NCI-H345 treated with DMSO at 0.1 percent for 48 hours (cell line): ENCODE measurements around the gene ERCC4.

ENCODE experiments used
- DNase-seq: peaks from one replicate; lab custom pipeline; 2025; ENCODE audit not compliant: unreplicated experiment; lab: John Stamatoyannopoulos, UW

Gene ERCC4

GRCh38 chr16:13945744-13946485 lies 26.0 kb downstream of the ERCC4 start:
- no peak for DNase-seq

GRCh38 chr16:13948086-13948485 lies 28.1 kb downstream of the ERCC4 start:
- no peak for DNase-seq

- DNase-seq = no peak
These were observed 31.0 kb downstream of the ERCC4 start for GRCh38 chr16:13950821-13951547.

DNA sequence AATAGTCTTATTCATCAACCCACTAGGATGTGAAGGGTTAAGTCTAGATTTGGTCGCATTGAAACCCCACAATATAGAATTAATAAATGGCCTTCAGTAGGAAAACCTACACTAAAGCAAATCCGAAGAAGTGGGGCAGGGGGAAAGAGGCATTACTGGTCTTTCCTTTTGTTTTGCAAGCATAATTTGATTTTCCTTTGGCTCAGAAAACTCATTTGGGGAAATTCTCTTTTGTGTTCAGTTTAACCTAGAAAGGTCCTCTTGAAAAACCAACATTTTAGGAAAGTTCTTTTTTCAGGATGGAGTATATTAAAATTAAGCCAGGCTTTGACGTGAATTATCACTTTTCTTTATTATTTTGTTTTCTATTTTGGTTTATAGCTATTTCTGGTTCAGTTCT lies 31.7 kb downstream of the ERCC4 start:
- DNase-seq = no peak

- DNase-seq = no peak
These were observed 33.5 kb downstream of the ERCC4 start for GRCh38 chr16:13953501-13953900.

DNA sequence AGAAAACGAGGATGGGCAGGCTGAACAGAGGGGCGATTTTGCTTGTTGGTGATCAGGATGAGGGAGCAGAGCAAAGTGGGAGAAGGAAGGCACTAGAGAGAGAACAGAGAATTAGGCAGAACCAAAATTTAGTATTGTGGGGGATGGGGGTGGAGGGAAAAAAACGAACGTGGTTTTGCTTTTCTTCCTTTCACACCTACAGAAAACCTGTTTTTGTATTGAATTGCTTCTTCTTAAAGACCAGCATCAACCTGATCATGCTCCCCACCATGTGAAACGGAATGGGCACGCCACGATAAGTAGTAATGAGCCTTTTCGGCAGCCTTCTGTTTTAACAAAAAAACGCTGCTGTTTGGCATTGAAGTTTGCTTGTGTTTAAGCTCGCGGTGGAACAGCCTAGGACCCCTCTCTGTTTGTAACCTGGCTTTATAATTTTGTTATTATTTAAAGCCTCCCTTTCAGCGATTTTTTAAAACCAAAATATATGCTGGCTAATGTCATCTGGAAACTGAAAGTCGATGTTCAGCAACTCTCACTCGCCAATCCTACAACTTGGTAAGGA lies 36.8 kb downstream of the ERCC4 start:
- no peak for DNase-seq

- DNase-seq = no peak
These were observed 37.5 kb downstream of the ERCC4 start for GRCh38 chr16:13957197-13958078.

DNA sequence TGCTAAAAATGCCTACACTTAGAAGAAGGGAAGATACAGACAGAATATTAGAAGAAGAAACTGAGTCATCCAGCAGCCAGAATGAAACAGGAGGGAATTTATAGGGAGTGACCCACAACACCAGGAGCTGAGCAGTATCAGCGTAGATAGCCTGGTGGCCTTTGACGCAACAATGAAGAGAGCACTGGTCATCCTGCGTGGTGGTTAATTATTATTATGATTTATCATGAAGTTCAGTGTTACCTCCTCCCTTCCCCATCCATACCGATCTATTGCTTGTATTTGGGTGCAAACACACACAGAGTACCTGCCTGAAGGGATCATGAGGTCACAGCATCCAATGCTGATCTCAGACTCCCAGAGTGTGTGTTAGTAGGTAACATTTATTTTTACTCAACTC lies 38.5 kb downstream of the ERCC4 start:
- DNase-seq = no peak

GRCh38 chr16:13959626-13960025 lies 39.7 kb downstream of the ERCC4 start:
- DNase-seq = no peak

DNA sequence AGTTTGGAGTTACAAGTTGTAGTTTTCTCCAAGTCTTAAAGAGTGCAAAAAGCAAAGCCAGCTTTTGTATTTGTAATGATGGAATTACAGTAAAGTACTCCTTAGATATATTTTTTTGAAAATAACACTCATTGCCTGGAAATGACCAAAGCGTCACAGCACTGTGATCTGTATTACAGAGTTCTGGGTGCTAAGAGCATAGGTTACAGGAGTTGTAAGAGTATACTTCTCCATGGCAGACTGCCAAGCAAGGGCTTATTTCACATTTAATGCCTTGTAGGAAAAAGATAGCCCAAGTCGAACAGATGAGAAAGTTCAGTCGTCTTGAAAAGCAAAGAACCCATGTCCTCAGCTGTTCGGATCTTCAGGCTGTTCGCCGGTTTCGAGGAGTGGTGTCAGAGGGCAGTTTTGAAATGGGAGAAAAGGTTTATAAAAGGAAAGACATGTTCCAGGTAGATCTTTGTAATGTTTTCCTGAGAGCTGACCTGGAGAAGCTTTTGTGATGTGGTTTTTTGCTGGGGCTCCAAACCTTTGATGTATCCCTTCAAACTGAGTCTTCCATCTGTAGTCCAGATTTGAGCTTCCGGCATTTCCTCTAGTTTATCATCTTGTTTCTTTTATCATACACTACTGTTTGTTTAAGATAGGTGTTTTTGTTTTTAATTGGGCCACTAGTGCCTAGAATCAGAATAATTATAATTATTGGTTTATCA lies 41.3 kb downstream of the ERCC4 start:
- DNase-seq = no peak

DNA sequence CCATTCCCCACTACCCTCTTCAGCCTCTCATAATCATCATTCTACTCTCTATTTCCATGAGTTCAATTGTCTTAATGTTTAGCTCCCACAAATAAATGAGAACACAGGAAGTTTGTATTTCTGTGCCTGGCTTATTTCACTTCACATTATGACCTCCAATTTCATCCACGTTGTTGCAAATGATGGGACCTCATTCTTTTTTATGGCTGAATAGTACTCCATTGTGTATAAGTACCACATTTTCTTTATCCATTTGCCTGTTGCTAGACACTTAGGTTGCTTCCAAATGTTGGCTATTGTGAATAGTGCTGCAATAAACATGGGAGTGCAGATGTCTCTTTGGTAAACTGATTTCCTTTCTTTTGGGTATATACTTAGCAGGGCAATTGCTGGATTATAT lies 42.3 kb downstream of the ERCC4 start:
- DNase-seq = no peak

DNA sequence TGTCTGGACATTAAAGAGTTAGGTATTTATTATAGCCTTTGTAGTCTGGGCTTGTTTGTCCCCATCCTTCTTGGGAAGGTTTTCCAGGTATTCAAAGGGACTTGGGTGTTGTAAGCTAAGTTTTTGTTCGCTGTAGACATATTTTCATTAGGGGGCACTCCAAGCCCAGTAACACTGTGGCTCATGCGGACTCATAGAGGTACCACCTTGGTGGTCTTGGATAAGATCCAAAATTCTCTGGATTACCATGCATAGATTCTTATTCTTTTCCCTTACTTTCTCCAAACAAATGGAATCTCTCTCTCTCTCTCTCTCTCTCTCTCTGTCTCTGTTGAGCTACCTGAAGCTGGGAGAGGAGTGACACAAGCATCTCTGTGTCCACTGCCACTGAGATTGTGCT lies 48.9 kb downstream of the ERCC4 start:
- DNase-seq = no peak

DNA sequence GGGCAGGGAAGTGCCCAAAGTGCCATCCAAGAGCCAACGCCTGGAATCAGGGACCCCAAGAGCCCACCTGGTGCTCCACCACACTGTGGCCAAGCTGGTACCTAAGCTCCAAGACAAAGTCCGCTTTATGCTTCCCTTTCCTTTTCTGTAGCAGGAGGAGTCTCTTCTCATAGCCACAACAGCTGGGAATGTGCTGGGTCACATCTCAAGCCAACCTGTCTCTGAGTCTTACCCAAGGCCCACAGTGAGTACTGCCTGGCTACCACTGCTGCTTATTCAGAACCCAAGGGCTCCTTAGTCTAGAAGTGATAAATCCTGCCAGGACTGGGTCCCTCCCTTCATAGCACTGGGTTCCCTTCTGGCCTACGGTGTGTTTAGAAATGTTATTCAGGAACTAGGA lies 49.8 kb downstream of the ERCC4 start:
- DNase-seq = no peak

DNA sequence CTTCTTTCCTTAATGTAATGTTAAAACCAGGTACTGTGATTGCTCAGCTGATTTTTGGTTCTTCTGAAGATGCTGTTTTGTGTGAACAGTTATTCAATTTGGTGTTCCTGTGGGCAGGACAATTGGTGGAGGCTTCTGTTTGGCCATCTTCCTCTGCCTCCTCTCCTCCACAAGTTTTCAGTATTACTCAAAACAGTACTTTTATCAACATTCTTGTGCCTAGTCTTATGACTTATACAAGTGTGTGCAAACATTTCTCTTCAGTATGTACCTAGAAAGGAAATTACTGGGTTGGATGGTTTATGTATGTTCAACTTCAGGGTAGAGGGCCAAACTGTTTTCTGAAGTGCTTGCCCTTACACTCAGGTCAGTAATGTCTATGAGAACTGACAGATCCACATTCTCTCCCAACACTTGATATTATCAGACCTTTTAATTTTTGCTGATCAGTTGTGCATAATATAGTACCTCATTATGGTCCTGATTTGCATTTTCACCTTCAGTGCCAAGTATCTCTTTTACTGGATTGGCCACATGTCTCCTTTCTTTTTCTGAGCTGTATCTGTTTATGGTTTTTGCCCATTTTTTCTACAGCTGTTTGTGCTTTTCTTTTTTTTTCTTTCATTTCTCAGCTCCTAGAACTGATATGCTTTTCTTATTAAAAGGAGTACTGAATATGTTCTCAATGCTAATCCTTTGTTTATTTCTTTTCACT lies 50.9 kb downstream of the ERCC4 start:
- DNase-seq = no peak

DNA sequence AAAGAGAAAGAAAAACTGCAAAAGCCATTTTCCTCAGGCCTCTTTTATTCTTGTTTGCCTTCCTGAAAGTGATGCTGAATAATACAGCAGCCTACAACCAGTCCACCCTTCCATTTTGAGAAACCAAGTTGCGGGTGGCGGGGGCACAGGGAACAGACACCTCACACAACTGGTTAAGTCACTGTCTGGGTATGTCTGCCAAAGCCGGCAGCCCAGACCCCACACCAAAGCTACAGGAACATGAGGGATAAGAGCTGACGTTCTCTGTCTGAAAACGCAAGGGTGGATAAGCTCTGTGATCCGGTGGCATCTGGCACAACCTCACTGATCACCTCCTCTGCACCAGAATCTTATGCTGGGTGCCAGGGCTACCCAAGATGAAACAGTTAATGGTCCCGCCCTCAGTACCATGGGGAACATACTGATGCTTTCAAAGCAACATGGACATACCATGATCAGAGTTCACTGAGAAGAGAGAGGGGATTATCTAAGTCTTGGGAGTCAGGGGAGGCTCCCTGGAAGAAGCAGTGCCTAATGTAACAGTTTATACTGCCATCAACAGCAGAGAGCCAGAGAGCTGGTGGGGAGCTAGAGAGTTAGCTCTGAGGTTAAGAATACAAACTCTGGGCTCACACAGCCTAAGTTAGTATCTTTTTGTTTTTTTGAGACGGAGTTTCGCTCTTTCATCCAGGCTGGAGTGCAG lies 53.5 kb downstream of the ERCC4 start:
- DNase-seq = no peak

DNA sequence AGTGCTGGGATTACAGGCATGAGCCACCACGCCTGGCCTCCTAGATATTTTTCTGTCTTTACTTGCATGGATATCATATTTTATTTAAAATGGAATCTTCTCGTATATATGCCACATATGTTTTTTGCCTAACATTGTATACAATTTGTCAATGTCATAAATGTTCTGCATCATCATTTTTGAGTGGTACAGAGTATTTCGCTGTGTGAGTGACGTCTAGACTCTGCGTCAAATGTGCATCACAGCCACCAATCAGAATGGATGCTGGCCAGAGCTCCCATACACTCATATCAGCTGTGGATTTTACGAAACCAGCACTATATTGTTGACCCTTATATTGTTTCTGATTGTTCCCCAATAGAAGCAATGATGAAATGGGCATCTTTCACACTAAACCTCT lies 57.2 kb downstream of the ERCC4 start:
- no peak for DNase-seq

- DNase-seq = no peak
These were observed 62.5 kb downstream of the ERCC4 start for GRCh38 chr16:13982451-13982850.

DNA sequence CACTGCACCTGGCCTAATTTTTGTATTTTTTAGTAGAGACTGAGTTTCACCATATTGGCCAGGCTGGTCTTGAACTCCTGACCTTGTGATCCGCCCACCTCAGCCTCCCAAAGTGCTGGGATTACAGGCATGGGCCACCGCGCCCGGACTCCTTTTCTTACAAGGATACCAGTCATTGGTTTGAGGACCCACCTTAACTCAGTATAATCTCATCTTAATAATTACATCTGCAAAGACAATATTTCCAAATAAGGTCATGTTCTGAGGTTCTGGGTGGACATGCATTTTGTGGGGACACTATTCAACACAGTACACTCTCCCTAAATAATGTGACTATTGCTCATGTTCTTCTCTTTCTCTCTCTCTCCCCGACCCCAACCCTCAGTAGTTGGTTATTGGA lies 63.7 kb downstream of the ERCC4 start:
- no peak for DNase-seq

DNA sequence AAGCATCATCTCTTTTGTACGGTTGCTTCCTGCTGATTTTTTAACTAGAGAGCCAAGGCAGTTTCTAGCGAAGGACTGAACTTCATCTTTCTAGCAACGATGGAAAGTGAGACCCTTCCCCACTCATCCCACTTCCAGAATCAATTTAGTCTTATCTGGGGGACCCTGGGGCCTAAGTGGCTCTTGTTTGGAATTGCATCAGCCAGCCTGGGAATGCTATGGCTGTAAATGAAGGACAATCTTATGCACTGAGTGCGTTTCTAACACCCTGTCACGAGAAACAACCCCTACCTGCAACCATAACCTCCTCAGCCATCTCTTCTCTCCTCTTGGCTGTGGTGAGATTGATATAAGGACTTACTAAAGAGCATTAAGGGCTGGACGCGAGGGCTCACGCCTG lies 64.8 kb downstream of the ERCC4 start:
- DNase-seq = no peak

DNA sequence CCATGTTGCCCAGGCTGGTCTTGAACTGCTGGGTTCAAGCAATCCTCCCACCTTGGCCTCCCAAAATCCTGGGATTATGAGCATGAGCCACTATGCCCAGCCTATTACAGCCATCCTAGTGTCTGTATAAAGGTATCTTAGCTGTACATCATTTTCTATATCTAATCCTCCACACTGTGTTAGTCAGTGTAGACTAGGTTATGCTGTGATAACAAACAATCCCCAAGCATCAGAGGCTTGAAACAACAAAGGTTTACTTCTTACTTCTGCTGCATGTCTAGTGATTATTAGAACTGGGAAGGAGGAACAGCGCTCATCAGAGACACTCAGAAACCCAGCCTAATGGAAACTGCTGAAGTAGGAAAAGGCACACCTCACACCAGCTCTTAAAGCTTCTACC lies 68.1 kb downstream of the ERCC4 start:
- DNase-seq = no peak
